T-helper 2 cell treated with Interferon-gamma antibody and Interleukin-4, amounts not matched to agents 5 μg/mL and 100 μg/mL, for 36 hours (primary cell): ENCODE data around the gene UGT2B17.

Source experiments
- DNase-seq: peaks from one replicate; pipeline ENCODE4 v3.0.0; 2021; ENCODE audit warnings: low spot score
- H3K27ac Mint-ChIP-seq: one replicate; pipeline ENCODE4 v1.8.0; 2021; ENCODE audit warnings: mild to moderate bottlenecking, mixed read lengths
- H3K27me3 Mint-ChIP-seq: one replicate; pipeline ENCODE4 v1.8.0; 2021; ENCODE audit warnings: low read depth, mixed read lengths
- H3K36me3 Mint-ChIP-seq: one replicate; pipeline ENCODE4 v1.8.0; 2021; ENCODE audit warnings: low read depth, mixed read lengths
- H3K4me1 Mint-ChIP-seq: one replicate; pipeline ENCODE4 v1.8.0; 2021; ENCODE audit warnings: low read depth, mixed read lengths
- H3K4me3 Mint-ChIP-seq: one replicate; pipeline ENCODE4 v1.8.0; 2022; ENCODE audit warnings: mild to moderate bottlenecking, moderate library complexity, mixed read lengths
- H3K9me3 Mint-ChIP-seq: one replicate; pipeline ENCODE4 v1.8.0; 2021; ENCODE audit warnings: mixed read lengths

UGT2B17 gene

DNA sequence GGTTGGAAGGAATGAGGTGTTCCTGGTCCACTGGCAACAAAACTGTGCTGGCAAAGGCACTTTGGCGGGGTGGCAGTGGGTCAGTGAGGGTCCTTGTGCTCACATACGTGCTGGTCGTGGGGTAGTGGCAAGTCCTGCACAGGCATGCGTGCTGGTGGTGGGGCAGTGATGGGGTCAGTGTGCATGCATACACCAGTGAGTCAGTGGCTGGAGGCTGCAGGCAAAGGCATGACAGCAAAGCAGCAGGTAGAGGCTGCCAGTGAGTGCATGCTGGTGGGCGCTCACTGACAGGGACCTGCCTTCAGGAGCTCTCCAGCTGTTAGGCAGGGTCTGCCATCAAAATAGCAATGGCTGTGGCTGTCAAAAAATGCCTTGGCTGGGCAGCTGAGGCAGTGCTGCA is 86.8 kb downstream of the UGT2B17 start:
- peaks cover 10% of the 10 kb centered on the region for H3K27me3 Mint-ChIP-seq
- H3K36me3 Mint-ChIP-seq, result no peaks in the 10 kb centered on the region
- DNase-seq, result no peak
- H3K27ac Mint-ChIP-seq, result no peak overlapping the region
- peaks cover 1% of the 10 kb centered on the region for H3K4me1 Mint-ChIP-seq
- H3K4me3 Mint-ChIP-seq, result no peak overlapping the region
- H3K9me3 Mint-ChIP-seq, result no peaks in the 10 kb centered on the region
